Measurements from ENCODE around the gene GORASP1.

GRCh38 chr3:39143051-39143885 lies 35.8 kb upstream of the GORASP1 start:
- no peak for TF ChIP-seq CTCF (IDR thresholded peaks at IDR 0.05 in 8 of 11, conservative IDR thresholded peaks at IDR 0.05 in 3 of 11)
- TF ChIP-seq POLR2A (IDR thresholded peaks at IDR 0.05) = no peak
- TF ChIP-seq POLR2AphosphoS5 (IDR thresholded peaks at IDR 0.05) = peak; percentile 49 to 77 (median 66)

All from spleen (tissue), 7 donors.